SK-N-SH treated with all-trans-retinoic acid at 6 μM for 48 hours (cell line): ENCODE measurements around the gene TRIM59.

Source experiments
- ARNTL ChIP-seq: fragments of 450-650 bp; formaldehyde crosslinking; IDR thresholded peaks from 2 replicates; pipeline ENCODE4 v1.5.0; 2020; ENCODE audit warnings: low read depth, mild to moderate bottlenecking, moderate library complexity, borderline replicate concordance
- BACH2 ChIP-seq: fragments of 250-450 bp; sonication (Bioruptor Pico); IDR thresholded peaks from 2 replicates; pipeline ENCODE4 v1.9.0; 2021; ENCODE audit warnings: mild to moderate bottlenecking, borderline replicate concordance
- CREB5 ChIP-seq: fragments of 250-450 bp; sonication (Bioruptor Pico); IDR thresholded peaks from 2 replicates; pipeline ENCODE4 v1.5.1; 2020; ENCODE audit warnings: low read depth, mild to moderate bottlenecking, moderate library complexity
- ESRRG ChIP-seq: fragments of 250-450 bp; sonication (Bioruptor Pico); IDR thresholded peaks from 2 replicates; pipeline ENCODE4 v1.6.1; 2021; ENCODE audit warnings: mild to moderate bottlenecking
- GLIS3 ChIP-seq: fragments of 250-450 bp; sonication (Bioruptor Pico); IDR thresholded peaks from 2 replicates; pipeline ENCODE4 v1.5.0; 2020; ENCODE audit warnings: mild to moderate bottlenecking, moderate library complexity
- RARB ChIP-seq: fragments of 250-450 bp; sonication (Bioruptor Pico); IDR thresholded peaks from 2 replicates; pipeline ENCODE4 v1.8.0; 2021; ENCODE audit warnings: mild to moderate bottlenecking, moderate library complexity
- TOX ChIP-seq: fragments of 250-450 bp; sonication (Bioruptor Pico); IDR thresholded peaks from 2 replicates; pipeline ENCODE4 v1.8.0; 2021; ENCODE audit warnings: mild to moderate bottlenecking, moderate library complexity, borderline replicate concordance
- ZFP3 ChIP-seq: fragments of 250-450 bp; sonication (Bioruptor Pico); IDR thresholded peaks from 2 replicates; pipeline ENCODE4 v1.5.0; 2020; ENCODE audit warnings: mild to moderate bottlenecking, moderate library complexity
- ZFP30 ChIP-seq: fragments of 450-650 bp; formaldehyde crosslinking; IDR thresholded peaks from 2 replicates; pipeline ENCODE4 v1.5.0; 2022; ENCODE audit warnings: mild to moderate bottlenecking, moderate library complexity
- ZNF70 ChIP-seq: fragments of 450-650 bp; formaldehyde crosslinking; IDR thresholded peaks from 2 replicates; pipeline ENCODE4 v1.5.0; 2020; ENCODE audit warnings: mild to moderate bottlenecking, moderate library complexity
- ZNF8 ChIP-seq: fragments of 450-650 bp; formaldehyde crosslinking; IDR thresholded peaks from 2 replicates; pipeline ENCODE4 v1.5.0; 2020; ENCODE audit warnings: mild to moderate bottlenecking, moderate library complexity
- TF ChIP-seq, protein P1 (sequence below): fragments of 250-450 bp; sonication (Bioruptor Pico); IDR thresholded peaks from 2 replicates; pipeline ENCODE4 v1.5.1; 2021; ENCODE audit warnings: mild to moderate bottlenecking, moderate library complexity
- TF ChIP-seq, protein P2 (sequence below): fragments of 250-450 bp; sonication (Bioruptor Pico); IDR thresholded peaks from 2 replicates; pipeline ENCODE4 v1.8.0; 2020; ENCODE audit warnings: mild to moderate bottlenecking, moderate library complexity, borderline replicate concordance

DNA sequence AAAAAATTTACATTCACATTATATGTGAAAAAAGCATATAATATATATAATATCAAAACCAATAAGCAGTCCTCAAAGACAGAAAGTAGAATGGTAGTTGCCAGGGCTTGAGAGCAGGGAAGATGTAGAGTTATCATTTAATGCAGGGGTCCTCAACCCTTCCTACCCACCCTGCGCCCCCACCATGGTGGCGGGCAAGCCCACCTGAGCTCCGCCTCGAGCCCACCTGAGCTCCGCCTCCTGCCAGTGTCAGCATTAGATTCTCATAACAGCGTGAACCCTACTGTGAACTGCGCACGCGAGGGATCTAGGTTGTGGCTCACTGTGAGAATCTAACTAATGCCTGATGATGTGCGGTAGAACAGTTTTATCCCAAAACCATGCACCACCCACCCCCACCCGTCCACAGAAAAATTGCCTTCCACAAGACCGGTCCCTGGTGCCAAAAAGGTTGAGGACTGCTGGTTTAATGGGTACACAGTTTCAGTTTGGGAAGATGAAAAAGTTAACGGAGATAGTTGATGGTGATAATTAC, 3.0 kb downstream of the TRIM59 start:
- TF ChIP-seq CREB5 (CRISPR knock-in tag) (no peak), ARNTL (CRISPR knock-in tag) (no peak), TOX (CRISPR knock-in tag) (no peak), ZNF8 (CRISPR knock-in tag) (no peak), ESRRG (CRISPR knock-in tag) (no peak), ZFP3 (CRISPR knock-in tag) (no peak), BACH2 (CRISPR knock-in tag) (no peak), ZFP30 (CRISPR knock-in tag) (no peak), RARB (no peak), GLIS3 (no peak), ZNF70 (CRISPR knock-in tag) (no peak)
- TF ChIP-seq, protein P1, sequence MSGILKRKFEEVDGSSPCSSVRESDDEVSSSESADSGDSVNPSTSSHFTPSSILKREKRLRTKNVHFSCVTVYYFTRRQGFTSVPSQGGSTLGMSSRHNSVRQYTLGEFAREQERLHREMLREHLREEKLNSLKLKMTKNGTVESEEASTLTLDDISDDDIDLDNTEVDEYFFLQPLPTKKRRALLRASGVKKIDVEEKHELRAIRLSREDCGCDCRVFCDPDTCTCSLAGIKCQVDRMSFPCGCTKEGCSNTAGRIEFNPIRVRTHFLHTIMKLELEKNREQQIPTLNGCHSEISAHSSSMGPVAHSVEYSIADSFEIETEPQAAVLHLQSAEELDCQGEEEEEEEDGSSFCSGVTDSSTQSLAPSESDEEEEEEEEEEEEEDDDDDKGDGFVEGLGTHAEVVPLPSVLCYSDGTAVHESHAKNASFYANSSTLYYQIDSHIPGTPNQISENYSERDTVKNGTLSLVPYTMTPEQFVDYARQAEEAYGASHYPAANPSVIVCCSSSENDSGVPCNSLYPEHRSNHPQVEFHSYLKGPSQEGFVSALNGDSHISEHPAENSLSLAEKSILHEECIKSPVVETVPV (CRISPR knock-in tag) = no peak
- TF ChIP-seq, protein P2, sequence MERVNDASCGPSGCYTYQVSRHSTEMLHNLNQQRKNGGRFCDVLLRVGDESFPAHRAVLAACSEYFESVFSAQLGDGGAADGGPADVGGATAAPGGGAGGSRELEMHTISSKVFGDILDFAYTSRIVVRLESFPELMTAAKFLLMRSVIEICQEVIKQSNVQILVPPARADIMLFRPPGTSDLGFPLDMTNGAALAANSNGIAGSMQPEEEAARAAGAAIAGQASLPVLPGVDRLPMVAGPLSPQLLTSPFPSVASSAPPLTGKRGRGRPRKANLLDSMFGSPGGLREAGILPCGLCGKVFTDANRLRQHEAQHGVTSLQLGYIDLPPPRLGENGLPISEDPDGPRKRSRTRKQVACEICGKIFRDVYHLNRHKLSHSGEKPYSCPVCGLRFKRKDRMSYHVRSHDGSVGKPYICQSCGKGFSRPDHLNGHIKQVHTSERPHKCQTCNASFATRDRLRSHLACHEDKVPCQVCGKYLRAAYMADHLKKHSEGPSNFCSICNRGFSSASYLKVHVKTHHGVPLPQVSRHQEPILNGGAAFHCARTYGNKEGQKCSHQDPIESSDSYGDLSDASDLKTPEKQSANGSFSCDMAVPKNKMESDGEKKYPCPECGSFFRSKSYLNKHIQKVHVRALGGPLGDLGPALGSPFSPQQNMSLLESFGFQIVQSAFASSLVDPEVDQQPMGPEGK (CRISPR knock-in tag) = no peak
